BLaER1 (cell line): ENCODE data around the gene PLLP.

Source experiments
- H3K27ac ChIP-seq: shearing (Covaris generic); formaldehyde crosslinking; 2 replicates; pipeline ENCODE4 v1.8.1; 2022
- H3K27me3 ChIP-seq: shearing (Covaris generic); formaldehyde crosslinking; 2 replicates; pipeline ENCODE4 v1.8.1; 2022
- H3K36me3 ChIP-seq: shearing (Covaris generic); formaldehyde crosslinking; 2 replicates; pipeline ENCODE4 v1.8.1; 2022
- H3K4me1 ChIP-seq: shearing (Covaris generic); formaldehyde crosslinking; 2 replicates; pipeline ENCODE4 v1.8.1; 2022
- H3K4me2 ChIP-seq: shearing (Covaris generic); formaldehyde crosslinking; 2 replicates; pipeline ENCODE4 v1.8.1; 2022
- H3K4me3 ChIP-seq: shearing (Covaris generic); formaldehyde crosslinking; 2 replicates; pipeline ENCODE4 v1.8.1; 2022
- H3K9ac ChIP-seq: shearing (Covaris generic); formaldehyde crosslinking; 2 replicates; pipeline ENCODE4 v1.8.1; 2022
- H3K9me3 ChIP-seq: shearing (Covaris generic); formaldehyde crosslinking; 2 replicates; pipeline ENCODE4 v1.8.1; 2022
- H4K20me1 ChIP-seq: shearing (Covaris generic); formaldehyde crosslinking; 2 replicates; pipeline ENCODE4 v1.8.1; 2022
- Cebpa-rat ChIP-seq: shearing (Covaris generic); IDR thresholded peaks from 2 replicates; pipeline ENCODE4 v1.8.1; 2022

PLLP gene

DNA sequence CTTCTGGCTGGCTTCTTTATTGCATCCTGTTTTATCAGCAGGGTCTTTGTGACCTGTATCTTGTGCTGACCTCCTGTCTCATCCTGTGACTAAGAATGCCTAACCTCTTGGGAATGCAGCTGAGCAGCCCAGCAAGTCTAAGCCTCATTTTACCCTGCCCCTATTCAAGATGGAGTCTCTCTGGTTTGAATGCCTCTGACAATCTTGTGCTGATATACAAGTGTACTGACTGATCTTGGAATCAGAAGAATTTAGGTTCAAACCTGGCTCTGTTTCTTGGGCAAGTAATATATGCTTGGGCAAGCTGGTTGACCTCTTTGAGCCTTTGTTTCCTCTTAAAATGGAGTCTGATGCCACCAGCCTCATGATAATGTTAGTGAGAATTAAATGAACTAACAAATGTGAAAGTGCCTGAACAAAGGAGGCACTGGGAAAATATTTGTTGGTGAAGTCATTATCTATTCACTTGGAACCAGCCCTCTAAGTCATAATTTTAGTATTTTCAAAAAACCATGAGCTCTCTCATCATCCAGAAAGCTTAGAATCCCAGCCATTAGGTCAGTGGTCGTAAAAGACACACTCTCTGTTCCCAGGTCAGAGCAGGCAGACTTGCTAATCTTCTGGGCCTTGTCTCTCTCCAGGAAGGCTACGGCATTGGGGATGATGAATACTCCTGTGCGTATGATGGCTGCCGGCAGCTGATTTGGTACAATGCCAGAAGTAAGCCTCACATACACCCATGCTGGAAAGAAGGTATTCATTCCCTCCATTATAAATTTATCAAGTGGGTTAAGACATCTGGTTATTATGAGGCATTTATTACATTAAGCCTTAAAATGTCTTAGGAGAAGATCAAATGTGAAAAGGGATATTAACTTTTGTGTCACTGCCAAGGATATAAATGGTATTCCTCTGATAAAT is 57.5 kb downstream of the PLLP start:
- peaks cover 98% of the 10 kb centered on the region for H3K36me3 ChIP-seq
- no peak overlapping the region for H3K4me3 ChIP-seq
- H3K4me2 ChIP-seq = no peak overlapping the region
- TF ChIP-seq Cebpa-rat = no peak
- no peaks in the 10 kb centered on the region for H4K20me1 ChIP-seq
- no peak overlapping the region for H3K27ac ChIP-seq
- H3K27me3 ChIP-seq = no peaks in the 10 kb centered on the region
- H3K4me1 ChIP-seq = no peaks in the 10 kb centered on the region
- H3K9me3 ChIP-seq = no peaks in the 10 kb centered on the region
- H3K9ac ChIP-seq = no peak overlapping the region

DNA sequence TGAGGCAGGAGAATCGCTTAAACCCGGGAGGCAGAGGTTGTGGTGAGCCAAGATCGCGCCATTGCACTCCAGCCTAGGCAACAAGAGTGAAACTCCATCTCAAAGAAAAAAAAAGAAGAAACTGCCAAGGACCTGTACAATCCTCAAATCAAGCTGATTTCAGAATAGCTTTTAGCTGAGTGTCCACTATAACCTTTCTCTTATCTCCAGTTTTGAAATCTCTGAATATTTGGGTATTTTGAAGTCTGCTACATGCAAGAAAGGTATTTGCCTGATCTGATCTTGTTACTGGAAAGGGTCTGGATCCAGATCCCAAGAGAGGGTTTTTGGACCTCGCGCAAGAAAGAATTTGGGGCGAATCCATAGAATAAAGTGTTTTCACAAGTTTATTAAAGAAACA is 58.5 kb downstream of the PLLP start:
- H3K9me3 ChIP-seq = no peaks in the 10 kb centered on the region
- no peak overlapping the region for H3K9ac ChIP-seq
- peaks cover 98% of the 10 kb centered on the region for H3K36me3 ChIP-seq
- no peak overlapping the region for H3K4me2 ChIP-seq
- H3K4me3 ChIP-seq = no peak overlapping the region
- TF ChIP-seq Cebpa-rat = no peak
- H4K20me1 ChIP-seq = no peaks in the 10 kb centered on the region
- no peaks in the 10 kb centered on the region for H3K27me3 ChIP-seq
- H3K27ac ChIP-seq = no peak overlapping the region
- H3K4me1 ChIP-seq = no peaks in the 10 kb centered on the region

DNA sequence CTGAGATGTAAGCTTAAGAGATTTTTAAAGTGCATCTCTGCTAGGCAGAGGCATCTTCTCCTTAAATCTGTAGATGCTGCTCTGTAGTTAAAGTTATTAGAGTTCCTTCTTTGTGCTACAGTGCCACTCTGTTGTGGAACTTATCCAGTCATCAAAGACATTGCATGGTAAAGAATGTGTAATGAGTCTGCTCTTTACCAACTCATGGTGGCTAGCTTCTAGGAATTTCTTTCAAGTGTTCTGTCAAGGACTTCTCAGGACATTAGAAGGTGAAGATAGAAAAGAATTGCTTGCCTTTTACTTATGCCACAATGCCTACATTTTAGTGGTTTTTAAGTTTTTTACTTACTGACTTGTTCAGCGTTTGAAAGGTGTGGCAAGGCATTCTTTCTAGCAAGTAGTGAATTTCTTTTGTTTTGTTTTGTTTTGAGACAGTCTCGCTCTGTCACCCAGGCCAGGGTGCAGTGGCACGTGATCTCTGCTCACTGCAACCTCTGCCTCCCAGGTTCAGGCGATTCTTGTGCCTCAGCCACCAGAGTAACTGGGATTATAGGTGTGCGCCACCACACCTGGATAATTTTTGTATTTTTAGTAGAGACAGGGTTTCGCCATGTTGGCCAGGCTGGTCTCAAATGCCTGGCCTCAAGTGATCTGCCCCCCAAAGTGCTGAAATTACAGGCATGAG is 59.7 kb downstream of the PLLP start:
- no peak overlapping the region for H3K27ac ChIP-seq
- no peak overlapping the region for H3K4me3 ChIP-seq
- TF ChIP-seq Cebpa-rat = no peak
- H3K4me2 ChIP-seq = no peak overlapping the region
- no peak overlapping the region for H3K9ac ChIP-seq
- no peaks in the 10 kb centered on the region for H4K20me1 ChIP-seq
- peaks cover 96% of the 10 kb centered on the region for H3K36me3 ChIP-seq
- H3K9me3 ChIP-seq = no peaks in the 10 kb centered on the region
- H3K27me3 ChIP-seq = no peaks in the 10 kb centered on the region
- H3K4me1 ChIP-seq = no peaks in the 10 kb centered on the region

DNA sequence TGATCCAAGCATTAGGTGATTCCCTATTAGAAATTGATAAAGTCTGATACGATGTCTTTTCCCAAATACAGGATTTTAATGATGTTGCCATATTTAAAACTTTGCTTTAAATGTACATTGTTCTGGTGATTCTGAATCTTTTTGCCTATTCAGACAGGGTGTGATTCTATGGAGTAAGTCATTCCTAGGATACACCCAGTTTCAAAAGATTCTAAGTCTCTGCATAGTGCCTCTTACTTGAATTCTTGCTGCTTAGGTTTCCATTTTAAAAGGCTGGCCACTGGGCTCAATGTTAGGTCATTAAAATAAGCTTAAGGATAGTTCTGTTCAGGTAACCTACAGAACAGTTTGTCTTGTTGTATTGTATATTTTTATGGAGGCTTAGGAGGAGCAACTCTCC is 61.4 kb downstream of the PLLP start:
- no peaks in the 10 kb centered on the region for H3K27me3 ChIP-seq
- H3K36me3 ChIP-seq = peaks cover 97% of the 10 kb centered on the region
- H4K20me1 ChIP-seq = no peaks in the 10 kb centered on the region
- H3K4me1 ChIP-seq = no peaks in the 10 kb centered on the region
- no peak overlapping the region for H3K4me2 ChIP-seq
- H3K9me3 ChIP-seq = peaks cover 12% of the 10 kb centered on the region
- no peak overlapping the region for H3K27ac ChIP-seq
- no peak overlapping the region for H3K4me3 ChIP-seq
- TF ChIP-seq Cebpa-rat = no peak
- H3K9ac ChIP-seq = no peak overlapping the region

DNA sequence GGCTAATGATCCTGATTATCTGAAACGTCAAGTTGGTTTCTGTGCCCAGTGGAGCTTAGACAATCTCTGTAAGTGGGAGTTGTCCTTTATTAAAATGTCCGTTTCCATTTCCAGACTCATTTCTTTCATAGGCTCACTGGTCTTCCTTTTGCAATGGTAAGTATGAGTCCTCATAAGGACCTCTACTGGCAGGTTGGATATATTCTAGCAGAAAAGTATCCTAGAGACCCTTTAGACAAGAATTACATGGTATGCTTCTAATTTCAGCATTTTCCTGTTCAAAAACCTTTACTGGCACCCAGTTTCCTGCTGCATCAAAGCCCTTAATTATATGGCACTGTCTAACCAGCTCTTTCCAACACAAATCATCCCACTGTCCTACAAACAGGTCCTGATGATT is 67.5 kb downstream of the PLLP start:
- no peaks in the 10 kb centered on the region for H4K20me1 ChIP-seq
- H3K4me3 ChIP-seq = no peak overlapping the region
- no peak overlapping the region for H3K4me2 ChIP-seq
- no peaks in the 10 kb centered on the region for H3K4me1 ChIP-seq
- H3K9ac ChIP-seq = no peak overlapping the region
- no peaks in the 10 kb centered on the region for H3K27me3 ChIP-seq
- TF ChIP-seq Cebpa-rat = no peak
- no peak overlapping the region for H3K27ac ChIP-seq
- H3K36me3 ChIP-seq = peaks cover 97% of the 10 kb centered on the region
- H3K9me3 ChIP-seq = peaks cover 44% of the 10 kb centered on the region

DNA sequence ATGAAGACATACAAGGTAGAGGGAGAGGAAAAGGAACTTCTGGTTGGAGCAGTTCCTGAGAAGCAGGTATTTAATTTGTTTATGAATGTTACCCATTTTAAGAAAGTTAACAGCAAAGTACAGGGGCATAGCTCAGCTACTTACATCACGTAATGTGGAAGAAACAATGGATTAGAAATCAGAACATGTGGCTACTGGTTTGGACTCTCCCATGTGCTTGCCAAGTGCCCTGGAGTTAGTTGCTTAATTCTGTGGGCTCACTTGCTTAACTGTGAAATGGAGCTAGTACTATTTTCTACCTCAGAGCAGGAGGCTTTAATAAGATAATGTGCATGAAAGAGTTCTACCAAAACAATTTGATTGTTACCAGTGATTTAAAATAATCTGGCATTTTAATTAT is 71.0 kb downstream of the PLLP start:
- H3K9me3 ChIP-seq = peaks cover 35% of the 10 kb centered on the region
- H3K4me1 ChIP-seq = no peaks in the 10 kb centered on the region
- no peak overlapping the region for H3K9ac ChIP-seq
- no peak overlapping the region for H3K27ac ChIP-seq
- peaks cover 99% of the 10 kb centered on the region for H3K36me3 ChIP-seq
- TF ChIP-seq Cebpa-rat = no peak
- H3K4me2 ChIP-seq = no peak overlapping the region
- no peaks in the 10 kb centered on the region for H4K20me1 ChIP-seq
- no peaks in the 10 kb centered on the region for H3K27me3 ChIP-seq
- H3K4me3 ChIP-seq = no peak overlapping the region

DNA sequence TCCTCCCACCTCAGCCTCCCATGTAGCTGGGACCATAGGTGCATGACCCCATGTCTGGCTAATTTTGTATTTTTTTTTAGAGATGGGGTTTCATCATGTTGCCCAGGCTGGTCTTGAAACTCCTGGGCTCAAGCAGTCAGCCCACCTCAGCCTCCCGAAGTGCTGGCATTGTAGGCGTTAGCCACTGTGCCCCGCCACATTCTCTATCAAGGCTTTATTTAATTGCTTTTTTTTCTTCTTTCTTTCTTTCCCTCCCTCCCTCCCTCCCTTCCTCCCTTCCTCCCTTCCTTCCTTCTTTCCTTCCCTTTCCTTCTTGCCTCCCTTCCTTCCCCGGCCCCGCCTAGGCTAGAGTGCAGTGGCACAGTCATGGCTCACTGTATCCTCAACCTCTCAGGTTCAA is 74.7 kb downstream of the PLLP start:
- Histone ChIP-seq H4K20me1 (peaks cover 18% of the 10 kb centered on the region), H3K27me3 (no peaks in the 10 kb centered on the region), H3K4me2 (no peak overlapping the region), H3K4me1 (no peaks in the 10 kb centered on the region), H3K9me3 (peaks cover 3% of the 10 kb centered on the region; the same call in 1 of the 2 replicates), H3K9ac (no peak overlapping the region), H3K36me3 (peaks cover 96% of the 10 kb centered on the region), H3K4me3 (no peak overlapping the region), H3K27ac (no peak overlapping the region)
- TF ChIP-seq Cebpa-rat = no peak

DNA sequence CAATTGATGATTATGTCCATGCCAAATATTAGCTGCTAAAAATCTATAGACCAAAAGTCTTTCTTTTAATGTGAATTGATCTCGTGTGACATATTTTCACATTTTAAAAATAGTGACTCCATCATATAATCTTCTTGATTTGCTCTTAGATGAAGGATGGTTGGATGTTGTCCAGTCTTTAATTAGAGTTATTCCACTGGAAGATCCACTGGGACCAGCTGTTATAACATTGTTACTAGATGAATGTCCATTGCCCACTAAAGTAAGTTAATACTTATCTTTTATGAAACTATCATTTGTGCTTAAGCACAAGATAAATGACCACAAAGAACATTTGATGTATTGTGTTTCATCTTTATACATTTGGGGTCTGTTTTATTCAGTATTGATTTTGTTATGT is 75.5 kb downstream of the PLLP start:
- H3K27me3 ChIP-seq = no peaks in the 10 kb centered on the region
- H4K20me1 ChIP-seq = peaks cover 26% of the 10 kb centered on the region
- no peak overlapping the region for H3K4me3 ChIP-seq
- no peak overlapping the region for H3K4me2 ChIP-seq
- no peaks in the 10 kb centered on the region for H3K4me1 ChIP-seq
- H3K27ac ChIP-seq = no peak overlapping the region
- H3K9ac ChIP-seq = no peak overlapping the region
- TF ChIP-seq Cebpa-rat = no peak
- peaks cover 93% of the 10 kb centered on the region for H3K36me3 ChIP-seq
- H3K9me3 ChIP-seq = no peaks in the 10 kb centered on the region
